Right atrium auricular region (tissue), 2 donors: ENCODE results near the gene FGFR1OP2. TPM values are rescaled to one million over a fixed set of nuclear protein-coding genes. Genes with fewer than 3 reads are reported as not detected.
A peak's percentile ranks its signal among the peaks of the same experiment; 100 is the strongest.
"Not testable (repeated sequence)": the region's sequence is repeated elsewhere in the genome, so short reads cannot be mapped to it uniquely, and the experiment has no call there.

Experiments used
- DNase-seq: peaks from one replicate; pipeline ENCODE4 v3.0.0-alpha.2; 2019; ENCODE audit warnings: low spot score
- H3K27ac ChIP-seq, 2 donors: fragments of 200-600 bp; sonication (generic); 1 replicate in 1 of 2; 2 replicates in 1 of 2; pipeline ENCODE4 v1.5.1; 2016 to 2019
- H3K27me3 ChIP-seq, 2 donors: fragments of 200-600 bp; sonication (generic); one replicate each; pipeline versions ENCODE4 v1.5.1 to v1.6.0; 2017 to 2019
- H3K36me3 ChIP-seq: fragments of 200-600 bp; sonication (generic); one replicate; pipeline ENCODE4 v1.5.1; 2016
- H3K4me1 ChIP-seq, 2 donors: fragments of 200-600 bp; sonication (generic); one replicate each; pipeline versions ENCODE4 v1.5.1 to v1.6.0; 2017 to 2019
- H3K4me3 ChIP-seq, 2 donors: fragments of 200-600 bp; sonication (generic); 1 replicate in 1 of 2; 2 replicates in 1 of 2; pipeline ENCODE4 v1.5.1; 2017 to 2019; ENCODE audit warnings: mild to moderate bottlenecking in 1 of 2, moderate library complexity in 1 of 2
- H3K9me3 ChIP-seq, 2 donors: fragments of 200-600 bp; sonication (generic); one replicate each; pipeline ENCODE4 v1.5.1; 2019
- total RNA-seq, 2 donors: library from RNA; depleted of rRNA; stranded (reverse); fragments of >200 nt; gene quantifications; one replicate each; pipeline ENCODE4 v1.1.0, GENCODE V29; 2016
- TF ChIP-seq, protein P1 (sequence below), 2 donors: fragments of 200-600 bp; sonication (generic); IDR thresholded peaks; one replicate each; pipeline ENCODE4 v1.5.1; 2019; ENCODE audit warnings: antibody characterized with exemption in 2 of 2

FGFR1OP2 gene
- total RNA-seq, 2 donors from 2014 or later, result 52.0 to 60.2 TPM

DNA sequence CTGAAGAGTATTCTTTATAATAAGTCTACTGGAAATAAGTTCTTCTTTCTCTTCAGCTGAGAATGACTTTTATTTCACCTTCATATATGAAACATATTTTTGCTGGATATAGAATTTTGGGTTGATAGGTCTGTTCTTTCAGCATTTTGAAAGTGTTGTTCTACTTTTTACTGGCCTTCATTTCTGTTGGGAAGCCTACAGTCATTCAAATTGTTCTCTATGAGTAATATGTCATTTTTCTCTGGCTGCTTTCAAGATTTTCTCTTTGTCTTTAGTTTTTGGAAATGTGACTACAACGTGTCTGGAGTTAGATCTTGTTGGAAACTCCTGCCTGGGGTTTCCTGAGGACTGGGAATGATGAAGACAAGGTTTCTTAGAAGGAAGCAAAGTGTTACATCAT is 10.0 kb downstream of the FGFR1OP2 start:
- peaks cover 0 to 26% of the 10 kb centered on the region in 2 donors for H3K9me3 ChIP-seq
- TF ChIP-seq, protein P1, sequence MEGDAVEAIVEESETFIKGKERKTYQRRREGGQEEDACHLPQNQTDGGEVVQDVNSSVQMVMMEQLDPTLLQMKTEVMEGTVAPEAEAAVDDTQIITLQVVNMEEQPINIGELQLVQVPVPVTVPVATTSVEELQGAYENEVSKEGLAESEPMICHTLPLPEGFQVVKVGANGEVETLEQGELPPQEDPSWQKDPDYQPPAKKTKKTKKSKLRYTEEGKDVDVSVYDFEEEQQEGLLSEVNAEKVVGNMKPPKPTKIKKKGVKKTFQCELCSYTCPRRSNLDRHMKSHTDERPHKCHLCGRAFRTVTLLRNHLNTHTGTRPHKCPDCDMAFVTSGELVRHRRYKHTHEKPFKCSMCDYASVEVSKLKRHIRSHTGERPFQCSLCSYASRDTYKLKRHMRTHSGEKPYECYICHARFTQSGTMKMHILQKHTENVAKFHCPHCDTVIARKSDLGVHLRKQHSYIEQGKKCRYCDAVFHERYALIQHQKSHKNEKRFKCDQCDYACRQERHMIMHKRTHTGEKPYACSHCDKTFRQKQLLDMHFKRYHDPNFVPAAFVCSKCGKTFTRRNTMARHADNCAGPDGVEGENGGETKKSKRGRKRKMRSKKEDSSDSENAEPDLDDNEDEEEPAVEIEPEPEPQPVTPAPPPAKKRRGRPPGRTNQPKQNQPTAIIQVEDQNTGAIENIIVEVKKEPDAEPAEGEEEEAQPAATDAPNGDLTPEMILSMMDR (IDR thresholded peaks at IDR 0.05), result no peak

DNA sequence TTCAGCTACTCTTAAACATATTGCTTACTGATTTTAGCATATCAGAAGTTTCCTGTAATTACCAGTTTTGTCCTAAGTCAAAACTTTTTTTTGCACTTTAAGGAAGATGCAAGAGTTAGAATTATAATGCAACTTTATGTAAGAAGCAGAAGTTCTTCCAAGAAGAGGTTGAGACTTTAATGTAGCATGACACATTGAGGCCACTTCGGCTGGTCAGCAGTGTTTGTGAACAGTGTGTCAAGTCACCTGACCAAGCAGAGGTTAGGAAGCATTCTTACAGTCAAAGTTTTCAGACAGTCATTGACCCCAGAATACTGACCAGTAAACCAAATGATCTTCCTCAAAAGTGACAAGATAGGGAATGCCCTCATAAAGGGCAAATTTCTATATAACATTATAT is 15.2 kb downstream of the FGFR1OP2 start:
- peaks cover 18% of the 10 kb centered on the region for H3K36me3 ChIP-seq

More for the DNA sequence above, 10.0 kb downstream of the FGFR1OP2 start:
- Histone ChIP-seq H3K27me3 (no peaks in the 10 kb centered on the region), H3K4me1 (no peaks in the 10 kb centered on the region), H3K27ac (no peak overlapping the region), H3K4me3 (no peak overlapping the region), H3K36me3 (no peaks in the 10 kb centered on the region)
- DNase-seq, result no peak

GRCh38 chr12:26954027-26954426 is 15.8 kb downstream of the FGFR1OP2 start:
- TF ChIP-seq, protein P1 (IDR thresholded peaks at IDR 0.05), result no peak
- Histone ChIP-seq H3K4me3 (no peak overlapping the region), H3K27me3 (no peaks in the 10 kb centered on the region), H3K4me1 (no peaks in the 10 kb centered on the region), H3K9me3 (peaks cover 0 to under 1% of the 10 kb centered on the region in 2 donors), H3K36me3 (peaks cover 18% of the 10 kb centered on the region), H3K27ac (no peak overlapping the region)
- no peak for DNase-seq

More for the DNA sequence above, 15.2 kb downstream of the FGFR1OP2 start:
- no peaks in the 10 kb centered on the region for H3K4me1 ChIP-seq
- DNase-seq, result peak; percentile 60
- TF ChIP-seq, protein P1 (IDR thresholded peaks at IDR 0.05), result no peak
- H3K27me3 ChIP-seq, result no peaks in the 10 kb centered on the region
- H3K27ac ChIP-seq, result no peak overlapping the region
- H3K4me3 ChIP-seq, result no peak overlapping the region
- peaks cover 0 to 7% of the 10 kb centered on the region in 2 donors for H3K9me3 ChIP-seq

DNA sequence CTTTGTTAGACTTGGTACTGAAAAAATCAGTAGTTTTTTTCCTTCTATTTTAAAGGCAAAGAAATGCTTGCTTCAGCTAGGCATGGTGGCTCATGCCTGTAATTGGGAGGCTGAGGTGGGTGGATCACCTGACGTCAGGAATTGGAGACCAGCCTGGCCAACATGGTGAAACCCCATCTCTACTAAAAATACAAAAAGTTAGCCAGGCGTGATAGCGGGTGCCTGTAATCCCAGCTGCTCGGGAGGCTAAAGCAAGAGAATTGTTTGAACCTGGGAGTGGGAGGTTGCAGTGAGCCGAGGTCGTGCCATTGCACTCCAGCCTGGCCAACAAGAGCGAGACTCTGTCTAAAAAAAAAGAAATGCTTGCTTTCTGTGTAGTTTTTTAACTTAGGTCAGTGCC is 23.1 kb downstream of the FGFR1OP2 start:
- not testable (repeated sequence) for DNase-seq, H3K27ac ChIP-seq, H3K4me1 ChIP-seq, H3K4me3 ChIP-seq, H3K9me3 ChIP-seq, H3K27me3 ChIP-seq
- peaks cover 40% of the 10 kb centered on the region for H3K36me3 ChIP-seq

DNA sequence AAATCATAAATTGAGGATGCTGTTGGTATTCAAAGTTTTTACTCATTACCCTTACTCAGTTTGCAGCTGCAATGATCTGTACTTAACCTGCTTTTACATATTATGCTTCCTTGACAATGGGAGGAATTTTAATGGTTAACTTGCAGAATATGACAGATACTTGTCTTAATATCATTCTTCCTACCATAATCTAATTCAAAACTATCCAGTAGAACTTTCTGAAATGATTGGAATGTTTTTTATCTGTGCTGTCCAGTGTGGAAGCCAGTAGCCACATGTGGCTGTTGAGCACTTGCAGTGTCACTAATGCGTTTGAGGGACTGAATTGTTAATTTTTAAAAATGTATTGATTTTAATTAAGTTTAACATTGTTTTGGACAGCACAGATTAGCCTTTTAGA is 23.5 kb downstream of the FGFR1OP2 start:
- H3K36me3 ChIP-seq, result peaks cover 38% of the 10 kb centered on the region
- H3K27me3 ChIP-seq, result no peaks in the 10 kb centered on the region
- TF ChIP-seq, protein P1 (IDR thresholded peaks at IDR 0.05), result no peak
- H3K4me1 ChIP-seq, result peaks cover 0 to 4% of the 10 kb centered on the region in 2 donors
- no peak for DNase-seq
- no peaks in the 10 kb centered on the region for H3K9me3 ChIP-seq
- H3K27ac ChIP-seq, result no peak overlapping the region
- H3K4me3 ChIP-seq, result no peak overlapping the region

- DNase-seq, result no peak
- Histone ChIP-seq H3K4me1 (peaks cover 0 to 4% of the 10 kb centered on the region in 2 donors), H3K9me3 (no peaks in the 10 kb centered on the region), H3K27me3 (no peaks in the 10 kb centered on the region), H3K36me3 (peaks cover 30% of the 10 kb centered on the region), H3K4me3 (no peak overlapping the region), H3K27ac (no peak overlapping the region)
- TF ChIP-seq, protein P1 (IDR thresholded peaks at IDR 0.05), result no peak
These were observed 25.1 kb downstream of the FGFR1OP2 start for GRCh38 chr12:26963413-26963812.
